GM19025 (cell line): ENCODE results near the gene LYPLA2.
A peak's percentile ranks its signal among the peaks of the same experiment; 100 is the strongest.

Source experiments
- ATAC-seq: cut with Tn5 transposase; IDR thresholded peaks from one replicate; pipeline ENCODE4 v1.9.1; 2021; ENCODE audit warnings: mild to moderate bottlenecking, low read depth, moderate library complexity; ENCODE audit not compliant: unreplicated experiment

Gene LYPLA2

DNA sequence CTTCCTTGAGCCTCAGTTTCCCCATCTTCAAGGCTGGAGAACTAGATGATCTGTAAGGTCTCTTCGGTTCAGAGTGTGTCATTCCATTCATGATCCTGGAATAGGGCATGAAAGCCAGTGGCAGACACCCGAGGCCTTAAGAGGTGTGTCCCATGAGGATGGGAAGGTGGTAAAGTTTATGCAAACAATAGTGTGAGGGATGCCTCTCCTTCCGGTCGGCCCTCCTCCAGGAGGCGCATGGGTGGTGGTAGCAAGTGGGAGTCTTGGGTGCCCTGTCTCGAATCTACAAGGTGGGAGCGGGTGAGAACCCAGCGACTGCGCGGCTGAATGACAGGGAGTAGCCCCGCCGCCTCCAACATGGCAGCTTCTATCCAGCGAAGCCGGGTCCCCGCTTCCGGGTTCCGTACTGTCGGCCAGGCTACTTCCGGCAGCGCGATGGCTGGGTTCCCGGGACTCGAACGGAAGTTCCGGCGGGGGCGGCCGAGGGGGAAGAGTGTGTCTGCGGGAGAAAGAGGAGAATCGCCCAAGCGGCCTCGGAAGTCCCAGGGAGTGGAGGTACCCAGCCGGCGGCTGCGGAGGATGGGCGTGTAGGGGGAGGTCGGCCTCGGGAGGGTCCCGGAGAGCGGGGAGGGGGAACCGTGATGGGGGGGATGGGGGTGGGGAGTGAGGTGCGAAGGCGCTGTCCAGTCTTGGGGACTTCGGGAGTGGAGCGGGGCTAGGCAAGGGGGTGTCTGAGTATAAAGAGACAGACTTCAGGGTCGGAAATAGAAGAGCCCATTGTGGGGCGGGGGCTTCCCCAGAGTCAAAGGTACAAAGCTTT, at the start of gene LYPLA2:
Gene LYPLA2 (plus strand): TSS at position 450 of the 820 bp plus-strand sequence. CDS start 1,538 bp downstream, outside the sequence.
- ATAC-seq = peak; percentile 76

DNA sequence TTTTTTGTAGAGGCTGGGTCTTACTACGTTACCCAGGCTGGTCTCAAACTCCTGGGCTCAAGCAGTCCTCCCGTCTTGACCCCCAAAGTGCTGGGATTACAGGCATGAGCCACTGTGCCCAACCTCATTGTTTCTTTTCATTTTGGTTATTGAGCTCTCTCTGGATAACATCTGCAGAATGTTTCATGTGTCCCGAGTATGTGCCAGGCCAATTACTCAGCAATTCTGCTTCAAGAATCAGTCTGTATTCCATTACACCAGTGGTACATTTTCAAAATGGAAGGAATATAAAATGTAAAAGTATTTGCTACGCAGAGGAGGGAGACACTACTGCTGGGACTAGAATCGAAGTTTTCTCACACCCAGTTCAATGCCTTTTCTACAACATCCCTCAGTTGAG, 49.3 kb upstream of the LYPLA2 start:
- ATAC-seq = no peak

DNA sequence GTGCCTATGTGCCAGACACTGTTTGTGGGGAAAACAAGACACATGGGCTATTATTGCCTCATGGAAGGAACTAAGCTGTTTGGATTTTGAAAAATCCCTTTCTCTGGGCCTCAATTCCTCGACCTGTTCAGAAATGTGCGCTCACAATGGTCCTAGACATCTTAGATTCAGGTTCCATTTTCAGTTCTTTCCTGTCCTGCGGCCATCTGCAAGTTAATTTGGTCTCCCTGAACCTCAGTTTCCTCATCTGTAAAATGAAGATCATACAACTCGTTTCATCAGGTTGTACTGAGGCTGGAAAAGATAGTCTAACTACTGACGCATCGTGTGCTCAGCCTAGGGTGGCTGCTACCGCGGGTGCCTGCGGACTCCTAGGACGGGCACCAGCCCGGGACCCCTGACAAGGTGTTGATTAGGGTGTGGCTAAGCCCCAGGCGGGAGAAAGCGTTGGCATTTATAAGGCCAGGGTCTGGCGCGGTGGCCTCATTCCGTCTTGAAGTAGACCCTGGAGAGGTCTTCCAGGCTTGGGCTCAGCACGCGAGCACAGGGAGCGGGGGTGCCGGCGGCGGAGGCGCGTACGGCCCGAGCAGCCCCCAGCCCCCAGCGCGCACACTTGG, 48.2 kb upstream of the LYPLA2 start:
- ATAC-seq = peak; percentile 7

DNA sequence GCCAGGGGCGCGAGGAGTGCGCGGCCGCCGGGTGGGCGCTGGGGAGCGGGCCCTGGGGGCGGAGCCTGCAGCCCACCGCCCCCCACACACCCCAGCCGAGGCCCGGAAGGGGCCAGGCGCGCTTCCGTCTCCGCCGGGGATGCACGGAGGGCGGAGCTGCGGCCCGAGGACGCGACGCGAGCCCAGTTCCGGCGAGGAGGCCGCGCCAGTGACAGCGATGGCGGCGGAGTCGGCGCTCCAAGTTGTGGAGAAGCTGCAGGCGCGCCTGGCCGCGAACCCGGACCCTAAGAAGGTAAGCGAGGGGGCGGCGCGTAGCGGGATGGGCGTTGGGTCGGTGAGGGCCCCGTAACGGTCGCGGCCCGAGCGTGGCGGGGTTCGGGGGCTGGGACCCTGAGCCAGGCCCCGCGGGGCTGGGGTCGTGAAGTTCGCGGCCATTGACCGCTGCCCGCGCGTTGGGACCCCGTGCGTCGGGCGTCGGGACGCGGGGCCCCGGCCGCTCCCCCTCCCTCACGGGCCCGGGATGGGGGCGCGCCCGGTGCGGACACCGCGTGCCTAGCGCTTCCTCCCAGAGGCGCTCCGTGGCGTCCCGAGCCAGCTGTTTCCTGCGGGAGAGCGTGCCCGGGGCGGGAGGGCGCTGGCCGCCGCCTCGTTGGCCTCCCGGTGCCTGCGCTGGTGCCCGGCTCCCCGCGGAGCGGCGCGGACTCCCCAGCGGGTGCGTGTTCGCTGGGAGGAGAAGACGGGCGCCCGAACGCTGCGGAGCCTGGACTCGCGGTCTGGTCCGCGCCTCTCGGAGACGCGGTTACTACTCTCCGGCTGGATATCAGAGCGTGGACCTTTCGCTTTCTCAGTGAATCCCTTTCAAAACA, 47.4 kb upstream of the LYPLA2 start, which contains the start of gene ELOA:
Gene ELOA (plus strand): TSS at position 185 of the 866 bp plus-strand sequence. CDS start 33 bp downstream, at position 218.
- peak; percentile 83 for ATAC-seq

DNA sequence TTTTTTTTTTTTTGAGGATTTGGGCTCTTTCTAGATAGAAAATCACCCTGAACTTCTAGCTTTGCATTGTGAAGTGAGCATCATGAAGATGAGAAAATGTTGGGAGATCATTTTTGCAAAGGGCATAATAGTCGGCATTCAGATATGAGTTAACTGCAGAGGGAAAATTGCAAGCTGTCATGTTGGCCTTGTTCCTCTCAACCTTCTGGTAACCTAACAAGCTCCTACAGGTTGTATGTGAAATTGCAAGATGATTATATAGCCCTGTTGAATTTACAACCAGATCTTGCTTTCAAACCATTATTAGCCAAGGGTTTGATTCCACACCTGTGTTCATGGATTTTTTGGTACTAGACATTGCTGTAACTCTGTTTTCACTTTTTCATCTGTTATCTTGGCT, 45.4 kb upstream of the LYPLA2 start:
- no peak for ATAC-seq

DNA sequence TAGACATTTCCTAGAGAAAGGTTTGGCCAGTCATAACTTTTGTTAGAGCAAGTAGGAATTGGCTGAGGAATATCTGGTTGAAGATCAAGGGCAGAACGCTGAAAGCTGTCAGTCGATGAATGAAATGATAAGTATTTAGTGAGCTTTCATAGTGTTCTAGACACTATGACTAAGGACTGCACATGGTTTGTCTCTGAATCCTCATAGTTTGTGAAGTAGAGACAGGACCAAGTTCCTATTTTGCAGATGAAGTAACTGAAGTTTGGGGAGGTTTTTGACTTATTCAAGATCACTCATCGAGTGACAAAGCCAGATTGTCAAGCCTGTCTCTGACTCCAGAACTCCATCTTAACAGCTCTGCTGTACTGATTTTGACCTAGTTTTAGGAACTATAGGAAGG, 42.9 kb upstream of the LYPLA2 start:
- ATAC-seq = no peak

DNA sequence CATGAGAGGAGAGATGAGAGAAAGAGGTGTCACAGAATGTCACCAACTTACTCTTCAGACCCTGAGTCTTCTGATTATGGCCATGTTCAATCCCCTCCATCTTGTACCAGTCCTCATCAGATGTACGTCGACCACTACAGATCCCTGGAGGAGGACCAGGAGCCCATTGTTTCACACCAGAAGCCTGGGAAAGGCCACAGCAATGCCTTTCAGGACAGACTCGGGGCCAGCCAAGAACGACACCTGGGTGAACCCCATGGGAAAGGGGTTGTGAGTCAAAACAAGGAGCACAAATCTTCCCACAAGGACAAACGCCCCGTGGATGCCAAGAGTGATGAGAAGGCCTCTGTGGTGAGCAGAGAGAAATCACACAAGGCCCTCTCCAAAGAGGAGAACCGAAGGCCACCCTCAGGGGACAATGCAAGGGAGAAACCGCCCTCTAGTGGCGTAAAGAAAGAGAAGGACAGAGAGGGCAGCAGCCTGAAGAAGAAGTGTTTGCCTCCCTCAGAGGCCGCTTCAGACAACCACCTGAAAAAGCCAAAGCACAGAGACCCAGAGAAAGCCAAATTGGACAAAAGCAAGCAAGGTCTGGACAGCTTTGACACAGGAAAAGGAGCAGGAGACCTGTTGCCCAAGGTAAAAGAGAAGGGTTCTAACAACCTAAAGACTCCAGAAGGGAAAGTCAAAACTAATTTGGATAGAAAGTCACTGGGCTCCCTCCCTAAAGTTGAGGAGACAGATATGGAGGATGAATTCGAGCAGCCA, 39.7 kb upstream of the LYPLA2 start:
- ATAC-seq = no peak

DNA sequence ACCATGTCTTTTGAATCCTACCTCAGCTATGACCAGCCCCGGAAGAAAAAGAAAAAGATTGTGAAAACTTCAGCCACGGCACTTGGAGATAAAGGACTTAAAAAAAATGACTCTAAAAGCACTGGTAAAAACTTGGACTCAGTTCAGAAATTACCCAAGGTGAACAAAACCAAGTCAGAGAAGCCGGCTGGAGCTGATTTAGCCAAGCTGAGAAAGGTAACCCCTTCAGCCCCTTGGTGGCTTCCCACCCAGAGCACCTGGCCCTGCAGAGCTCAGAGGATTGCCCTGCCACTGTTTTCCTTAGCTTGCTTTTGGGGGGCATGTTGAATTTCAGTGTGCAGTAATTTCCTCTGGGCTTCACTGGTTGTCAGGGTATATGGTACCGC, 39.1 kb upstream of the LYPLA2 start:
- ATAC-seq = no peak

DNA sequence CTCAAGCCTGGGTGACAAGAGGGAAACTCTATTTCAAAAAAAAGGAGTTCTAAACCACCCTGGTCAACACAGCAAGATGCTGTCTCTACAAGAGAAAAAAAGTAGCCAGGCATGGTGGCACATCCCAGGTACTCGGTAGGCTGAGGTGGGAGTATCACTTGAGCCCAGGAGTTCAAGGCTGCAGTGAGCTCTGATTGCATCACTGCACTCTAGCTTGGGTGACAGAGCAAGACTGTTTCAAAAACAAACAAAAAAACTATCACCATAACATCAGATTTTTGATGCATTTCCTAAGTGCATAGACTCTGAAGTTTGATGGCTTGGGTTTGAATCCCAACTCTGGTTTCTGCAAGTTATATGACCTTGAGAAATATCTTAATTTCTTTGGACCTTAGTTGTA, 38.0 kb upstream of the LYPLA2 start:
- no peak for ATAC-seq

DNA sequence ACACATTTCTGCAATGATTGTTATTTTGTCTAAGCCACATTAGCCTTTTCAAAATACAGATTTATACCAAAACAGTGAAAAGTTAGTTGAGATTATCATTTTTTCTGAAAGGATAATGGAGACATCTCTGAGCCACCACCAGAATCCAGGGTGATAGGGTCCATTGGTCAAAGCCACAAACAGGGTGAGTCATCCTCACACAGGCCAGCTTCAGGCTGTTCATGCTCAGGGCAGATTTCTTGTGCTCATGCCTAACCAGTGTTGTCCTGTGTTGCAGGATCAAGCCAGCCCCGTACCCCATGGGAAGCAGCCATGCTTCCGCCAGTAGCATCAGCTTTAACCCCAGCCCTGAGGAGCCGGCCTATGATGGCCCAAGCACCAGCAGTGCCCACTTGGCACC, 34.3 kb upstream of the LYPLA2 start:
- ATAC-seq = no peak

DNA sequence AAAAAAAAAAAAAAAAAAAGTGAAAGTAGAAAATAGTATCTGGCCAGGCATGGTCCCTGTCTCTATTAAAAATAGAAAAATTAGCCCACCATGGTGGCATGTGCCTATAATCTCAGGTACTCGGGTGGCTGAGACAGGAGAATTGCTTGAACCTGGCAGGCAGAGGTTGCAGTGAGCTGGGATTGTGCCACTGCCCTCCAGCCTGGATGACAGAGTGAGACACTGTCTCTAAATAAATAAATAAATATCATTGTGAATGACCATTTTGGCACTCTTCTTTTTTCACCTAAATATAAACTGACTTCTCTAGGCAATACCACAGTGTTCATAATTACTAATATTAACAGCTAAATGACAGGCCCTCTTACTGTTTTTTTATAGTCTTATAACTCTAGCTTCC, 33.1 kb upstream of the LYPLA2 start:
- no peak for ATAC-seq

DNA sequence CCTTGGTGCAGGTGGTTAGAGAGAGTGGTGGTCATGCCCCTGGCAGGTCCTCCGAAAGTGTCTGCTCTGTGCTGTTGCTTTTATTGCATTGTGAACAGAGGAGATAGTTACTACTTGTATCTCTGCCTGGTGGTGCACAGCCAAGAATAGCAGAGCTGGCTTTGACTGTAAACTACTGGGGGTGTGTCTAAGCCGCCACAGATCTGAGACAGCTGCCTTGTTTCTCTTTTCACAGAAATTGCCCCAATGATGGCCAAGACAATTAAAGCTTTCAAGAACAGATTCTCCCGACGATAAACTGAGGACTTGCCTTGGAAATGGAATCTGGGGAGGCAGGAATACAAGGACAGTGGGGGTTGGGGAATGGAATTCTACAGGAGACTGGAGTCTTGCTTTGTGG, 31.7 kb upstream of the LYPLA2 start:
- no peak for ATAC-seq

DNA sequence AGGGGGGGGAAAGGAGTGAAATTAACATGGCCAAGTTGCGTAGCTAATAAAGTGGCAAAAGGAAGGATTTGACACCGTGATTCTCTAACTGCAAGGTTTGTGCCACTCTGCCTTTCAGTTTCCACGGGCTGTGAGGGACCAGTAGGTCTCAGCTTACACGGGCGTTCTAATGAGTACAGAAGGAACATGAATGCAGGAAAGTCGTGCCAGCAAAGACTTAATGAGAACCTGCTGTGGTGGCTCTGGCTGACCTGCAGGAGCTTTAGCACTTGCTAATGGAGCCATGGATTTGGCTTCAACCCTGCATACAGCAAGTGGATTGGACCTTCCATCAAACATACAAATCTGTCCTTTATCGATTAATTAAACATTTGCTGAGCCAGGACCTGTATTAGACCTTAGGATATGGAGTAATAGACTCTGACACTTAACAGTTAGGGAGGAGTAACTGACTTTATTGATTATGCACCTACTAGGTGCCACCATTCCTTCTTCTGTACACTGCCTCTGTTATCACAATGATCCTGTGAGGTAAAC, 27.8 kb upstream of the LYPLA2 start:
- ATAC-seq = no peak

DNA sequence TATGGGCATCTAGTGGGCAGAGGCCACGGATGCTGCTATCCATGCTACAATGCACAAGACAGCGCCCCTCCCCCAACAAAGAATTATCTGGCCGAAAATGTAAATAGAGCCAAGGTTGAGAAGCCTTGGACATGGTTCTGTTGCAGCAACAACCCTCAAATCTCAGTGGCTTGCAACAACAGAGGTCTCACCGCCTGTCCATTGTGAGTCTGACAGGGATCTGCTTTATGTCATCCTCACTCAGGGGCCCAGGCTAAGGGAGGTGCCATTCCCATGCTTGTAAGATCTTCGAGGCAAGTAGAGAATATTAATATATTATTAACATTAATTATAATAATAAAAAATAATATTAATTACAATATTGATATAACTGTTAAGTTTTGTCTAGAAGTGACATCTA, 22.2 kb upstream of the LYPLA2 start:
- no peak for ATAC-seq

DNA sequence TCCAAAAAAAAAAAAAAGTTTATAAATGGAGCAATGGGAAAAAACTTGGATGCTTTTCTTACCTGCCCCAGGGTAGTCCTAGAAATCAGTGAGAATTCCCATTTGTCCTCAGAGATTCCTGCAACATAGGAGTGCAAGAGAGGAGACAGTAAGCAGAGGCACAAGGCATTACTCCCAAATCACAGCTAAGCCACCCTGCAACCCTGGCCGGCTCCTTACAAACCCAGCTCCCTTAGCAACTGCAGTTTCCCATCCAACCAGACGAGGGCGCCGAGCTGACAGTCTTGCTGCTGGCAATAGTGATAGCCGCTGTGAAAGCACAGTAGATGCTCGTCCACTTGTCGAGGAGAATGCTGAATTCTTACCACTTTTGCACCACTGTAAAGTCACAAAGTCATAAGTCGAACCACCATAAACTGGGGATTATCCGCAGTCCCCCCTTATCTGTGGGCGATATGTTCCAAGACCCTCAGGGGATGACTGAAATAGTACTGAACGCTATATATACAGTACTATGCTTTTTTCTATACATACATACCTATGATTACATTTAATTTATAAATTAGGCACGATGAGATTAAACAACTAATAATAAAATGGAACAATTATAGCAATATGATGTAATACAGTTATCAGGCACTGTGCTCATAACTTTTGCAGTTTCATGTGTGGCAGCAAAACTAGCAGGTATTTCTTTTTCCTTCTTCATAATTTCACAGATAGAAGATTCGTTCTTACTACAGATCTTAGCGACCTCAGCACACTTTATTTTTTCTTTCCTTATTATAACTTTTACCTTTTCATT, 18.7 kb upstream of the LYPLA2 start:
- ATAC-seq = no peak

DNA sequence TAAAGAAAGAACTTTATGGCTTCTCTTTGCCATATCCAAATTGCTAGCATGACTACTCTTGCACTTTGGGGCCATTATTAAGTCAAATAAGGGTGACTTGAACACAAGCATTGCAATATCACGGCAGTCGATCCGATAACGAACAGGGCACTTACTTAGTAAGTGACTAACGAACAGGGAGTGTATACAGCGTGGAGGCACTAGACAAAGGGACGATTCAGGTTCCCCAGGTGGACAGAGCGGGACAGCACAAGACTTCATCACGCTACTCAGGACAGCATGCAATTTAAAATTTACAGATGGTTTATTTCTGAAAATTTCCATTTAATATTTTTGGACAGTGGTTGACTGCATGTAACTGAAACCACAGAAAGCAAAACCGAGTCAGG, 18.1 kb upstream of the LYPLA2 start:
- ATAC-seq = no peak

DNA sequence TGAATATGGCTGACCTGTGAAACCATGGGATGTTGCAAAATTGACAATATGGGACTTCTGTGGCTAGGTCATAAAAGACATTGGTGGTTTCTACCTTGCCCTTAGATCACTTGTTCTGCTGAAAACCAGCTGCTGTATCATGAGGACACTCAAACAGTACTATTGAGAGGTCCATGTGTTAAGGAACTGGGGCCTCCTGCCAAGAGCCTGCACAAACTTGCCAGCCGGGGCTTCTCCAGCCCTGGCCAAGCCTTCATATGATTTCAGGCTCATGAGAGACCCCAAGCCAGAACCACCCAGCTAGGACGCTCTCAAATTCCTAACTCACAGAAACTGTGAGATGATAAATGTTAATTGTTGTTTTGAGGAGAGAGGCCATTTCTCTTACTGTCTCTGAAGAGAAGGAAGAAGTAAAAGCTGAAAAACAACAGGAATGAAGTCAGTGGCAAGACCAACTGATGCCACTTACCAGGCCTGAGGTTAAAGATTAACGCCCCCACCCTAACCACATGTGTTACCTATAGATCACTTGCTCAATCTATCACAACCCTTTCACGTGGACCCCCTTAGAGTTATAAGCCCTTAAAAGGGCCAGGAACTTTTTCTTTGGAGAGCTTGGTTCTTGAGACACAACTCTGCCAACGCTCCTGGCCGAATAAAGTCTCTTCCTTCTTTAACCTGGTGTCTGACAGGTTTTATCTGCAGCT, 16.6 kb upstream of the LYPLA2 start:
- no peak for ATAC-seq

DNA sequence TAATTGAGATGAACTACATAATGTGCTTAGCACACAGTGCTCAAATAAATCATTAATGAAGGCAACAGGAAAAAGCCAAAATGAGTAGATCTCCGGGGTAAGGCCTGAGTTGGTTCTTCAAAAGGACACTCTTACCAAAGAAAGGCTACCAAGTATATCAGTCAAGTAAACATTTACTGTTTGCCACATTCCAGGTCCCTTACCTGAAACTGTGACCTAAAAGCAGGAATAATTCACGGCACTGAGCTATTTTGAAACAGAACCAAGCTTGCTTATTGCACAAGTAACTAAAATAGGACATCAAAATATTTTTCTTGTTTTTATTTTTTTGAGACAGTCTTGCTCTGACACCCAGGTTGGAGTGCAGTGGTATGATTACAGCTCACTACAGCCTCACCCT, 14.7 kb upstream of the LYPLA2 start:
- no peak for ATAC-seq
